Smooth muscle cell of trachea (primary cell): Measurements from ENCODE around the gene PDE3A. TPM values are rescaled to one million over a fixed set of nuclear protein-coding genes. Genes with fewer than 3 reads are reported as not detected.

Experiments
- total RNA-seq: library from RNA; depleted of rRNA; stranded (reverse); fragments of >200 nt; gene quantifications from 2 replicates; pipeline ENCODE4 v1.2.1, GENCODE V29; 2014

The PDE3A gene
- total RNA-seq: 0.50 and 2.6 TPM in 2 replicates

DNA sequence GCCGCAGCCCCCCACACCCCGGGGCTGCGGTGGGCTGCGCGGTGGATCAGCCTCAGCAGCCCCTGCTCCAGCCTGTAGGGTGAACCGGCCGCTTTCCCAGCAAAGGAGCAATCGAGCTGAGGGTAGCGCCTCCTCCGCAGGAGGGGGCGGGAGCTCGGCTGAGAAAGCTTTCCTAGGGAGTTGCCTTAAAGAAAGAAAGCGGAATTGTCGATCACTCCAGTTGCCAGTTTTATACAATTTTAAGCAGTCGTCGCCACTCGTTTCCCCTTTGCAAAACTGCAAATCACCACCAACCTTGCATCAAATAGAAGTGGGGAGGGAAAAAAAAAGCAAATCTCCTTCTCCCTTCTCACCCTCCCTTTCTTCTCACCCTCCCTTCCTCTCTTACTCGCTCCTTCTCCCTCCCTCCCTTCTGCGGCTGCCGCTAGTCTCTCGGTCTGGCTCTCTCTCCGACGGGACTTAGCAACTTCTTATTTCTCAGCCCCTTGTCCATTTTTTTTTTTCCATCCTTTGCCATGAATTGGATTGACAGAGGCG is at the start of gene PDE3A:
TSS of gene PDE3A (plus strand) at position 424 of the 537 bp plus-strand sequence. CDS start 748 bp downstream, outside the sequence.

DNA sequence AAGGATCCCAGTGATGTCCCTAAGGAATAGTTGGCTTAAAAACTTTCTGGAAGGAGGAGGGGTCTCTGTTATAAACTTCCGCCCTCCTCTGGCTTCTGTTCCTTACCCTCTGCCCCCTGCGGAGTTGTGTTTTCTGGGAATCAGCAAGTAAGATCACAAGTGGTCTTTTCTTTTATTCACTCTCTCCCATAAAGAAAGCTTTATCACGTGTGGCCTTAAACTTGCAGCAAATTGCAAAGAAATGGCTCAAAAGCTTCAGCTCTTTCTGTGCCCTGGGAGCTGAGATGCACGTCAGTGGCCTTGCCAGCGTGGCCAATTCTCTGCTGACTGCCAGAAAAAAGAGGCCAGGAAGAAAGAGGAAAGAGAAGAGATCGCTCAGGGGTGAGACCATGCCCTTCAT is 326.9 kb downstream of the PDE3A start, which contains the start of gene SLCO1C1:
TSS of gene SLCO1C1 (plus strand) at position 101 of the 400 bp plus-strand sequence. CDS start 4,245 bp downstream, outside the sequence.

